Measurements from ENCODE around the gene VAC14.

The VAC14 gene

DNA sequence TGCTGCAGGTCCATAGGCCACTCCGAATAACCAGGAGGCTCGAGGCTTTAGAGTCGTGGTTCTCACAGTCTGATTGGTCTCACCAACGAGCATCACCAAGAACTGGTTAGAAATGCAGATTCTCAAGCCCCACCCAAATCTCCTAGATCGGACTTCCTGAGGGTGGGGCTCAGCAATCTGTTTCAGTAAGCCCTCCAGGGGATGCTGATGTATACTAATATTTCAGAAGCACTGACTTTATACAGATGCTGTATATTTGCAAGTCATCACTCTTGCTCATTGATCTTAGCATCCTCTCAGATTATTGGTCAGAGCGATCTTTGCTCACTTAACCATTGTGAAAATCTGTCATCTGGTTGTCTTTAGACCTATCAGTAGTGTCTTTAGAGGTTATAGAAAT is 4.4 kb upstream of the VAC14 start:
- Histone ChIP-seq H3K4me3 (ENCODE audit: low read depth, low read length) (no peak overlapping the region), H3K9me3 (ENCODE audit: severe bottlenecking) (peaks cover 6% of the 10 kb centered on the region), H3K27ac (no peak overlapping the region), H3K27me3 (ENCODE audit: insufficient read depth, low read depth, severe bottlenecking) (no peaks in the 10 kb centered on the region), H3K36me3 (no peaks in the 10 kb centered on the region)
- TF ChIP-seq, protein P1, sequence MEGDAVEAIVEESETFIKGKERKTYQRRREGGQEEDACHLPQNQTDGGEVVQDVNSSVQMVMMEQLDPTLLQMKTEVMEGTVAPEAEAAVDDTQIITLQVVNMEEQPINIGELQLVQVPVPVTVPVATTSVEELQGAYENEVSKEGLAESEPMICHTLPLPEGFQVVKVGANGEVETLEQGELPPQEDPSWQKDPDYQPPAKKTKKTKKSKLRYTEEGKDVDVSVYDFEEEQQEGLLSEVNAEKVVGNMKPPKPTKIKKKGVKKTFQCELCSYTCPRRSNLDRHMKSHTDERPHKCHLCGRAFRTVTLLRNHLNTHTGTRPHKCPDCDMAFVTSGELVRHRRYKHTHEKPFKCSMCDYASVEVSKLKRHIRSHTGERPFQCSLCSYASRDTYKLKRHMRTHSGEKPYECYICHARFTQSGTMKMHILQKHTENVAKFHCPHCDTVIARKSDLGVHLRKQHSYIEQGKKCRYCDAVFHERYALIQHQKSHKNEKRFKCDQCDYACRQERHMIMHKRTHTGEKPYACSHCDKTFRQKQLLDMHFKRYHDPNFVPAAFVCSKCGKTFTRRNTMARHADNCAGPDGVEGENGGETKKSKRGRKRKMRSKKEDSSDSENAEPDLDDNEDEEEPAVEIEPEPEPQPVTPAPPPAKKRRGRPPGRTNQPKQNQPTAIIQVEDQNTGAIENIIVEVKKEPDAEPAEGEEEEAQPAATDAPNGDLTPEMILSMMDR (IDR thresholded peaks at IDR 0.05; ENCODE audit: low read depth, low read length): no peak
- no peak for DNase-seq

DNA sequence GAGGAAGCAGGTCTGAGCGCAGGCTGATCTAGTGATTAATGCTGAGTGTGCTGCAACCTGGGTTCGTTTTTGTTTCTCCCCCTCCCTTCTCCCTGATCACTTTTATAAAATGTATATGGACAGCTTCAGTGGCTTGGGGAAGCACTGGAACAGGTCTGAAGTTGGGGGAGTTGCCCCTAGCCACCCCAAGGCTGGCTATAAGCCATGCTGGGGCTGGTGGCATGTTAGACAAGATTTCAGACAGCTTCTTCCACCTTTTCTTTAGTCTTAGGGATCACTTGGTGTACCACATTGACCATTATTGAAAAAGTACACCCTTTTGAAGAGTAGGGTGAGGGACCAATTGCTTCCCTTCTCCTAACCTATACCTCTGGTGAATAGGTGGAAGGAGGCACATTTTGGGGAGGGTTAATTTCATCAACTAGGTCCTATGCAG is 3.8 kb upstream of the VAC14 start:
- Histone ChIP-seq H3K36me3 (no peaks in the 10 kb centered on the region), H3K9me3 (ENCODE audit: severe bottlenecking) (peaks cover 6% of the 10 kb centered on the region), H3K27me3 (ENCODE audit: insufficient read depth, low read depth, severe bottlenecking) (no peaks in the 10 kb centered on the region), H3K27ac (no peak overlapping the region), H3K4me3 (ENCODE audit: low read depth, low read length) (no peak overlapping the region)
- no peak for DNase-seq
- TF ChIP-seq, protein P1 (IDR thresholded peaks at IDR 0.05; ENCODE audit: low read depth, low read length): no peak

DNA sequence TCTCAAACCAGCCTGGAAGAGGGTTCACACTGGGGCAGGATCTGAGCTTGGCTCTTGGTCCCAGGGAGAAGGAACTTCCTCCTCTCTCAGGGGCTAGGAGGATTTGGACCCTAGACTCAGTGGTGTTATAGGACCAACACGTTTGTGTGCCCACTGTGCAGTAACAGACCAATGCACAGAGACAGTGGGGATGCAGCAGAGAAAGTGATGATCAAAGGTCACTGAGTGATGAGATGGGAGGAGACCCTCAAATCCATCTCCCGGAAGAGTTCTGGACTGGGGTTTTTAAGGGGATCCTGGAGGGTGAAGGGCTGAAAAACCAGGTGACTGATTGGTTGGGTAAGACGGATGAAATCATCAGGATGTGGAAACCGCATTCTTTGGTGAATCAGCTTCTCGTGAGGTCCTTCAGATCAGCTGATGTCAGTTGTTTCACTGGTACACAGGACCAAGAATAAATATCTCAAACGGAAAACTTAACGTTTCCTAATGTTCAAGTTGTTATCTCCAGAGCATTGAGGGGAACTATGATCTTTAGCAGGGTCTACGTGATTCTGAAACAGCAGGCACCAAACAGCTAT is 3.3 kb upstream of the VAC14 start:
- Histone ChIP-seq H3K27ac (no peak overlapping the region), H3K4me3 (ENCODE audit: low read depth, low read length) (no peak overlapping the region), H3K36me3 (no peaks in the 10 kb centered on the region), H3K27me3 (ENCODE audit: insufficient read depth, low read depth, severe bottlenecking) (no peaks in the 10 kb centered on the region), H3K9me3 (ENCODE audit: severe bottlenecking) (peaks cover 6% of the 10 kb centered on the region)
- TF ChIP-seq, protein P1 (IDR thresholded peaks at IDR 0.05; ENCODE audit: low read depth, low read length): no peak
- DNase-seq: no peak

DNA sequence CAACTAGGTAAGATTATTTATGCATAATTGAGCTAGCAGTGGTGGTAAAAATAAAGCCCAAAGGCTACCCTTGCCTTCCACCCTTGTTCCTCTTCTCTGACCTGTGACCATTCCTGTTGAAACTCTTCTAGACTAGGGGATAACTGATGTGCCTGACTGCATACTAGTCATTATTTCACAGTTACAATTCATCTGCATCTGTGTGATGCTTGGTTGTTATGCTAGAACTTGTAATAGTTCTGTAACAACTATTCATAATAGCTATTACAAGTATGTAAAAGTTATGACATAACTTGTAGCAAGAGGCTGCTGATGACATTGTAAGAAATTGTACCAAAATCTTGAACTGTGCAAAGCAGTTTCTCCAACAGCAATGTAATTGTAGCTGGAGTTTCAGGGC is 2.4 kb upstream of the VAC14 start:
- DNase-seq: no peak
- peaks cover 7% of the 10 kb centered on the region; the same call in 1 of the 2 replicates for H3K36me3 ChIP-seq
- no peak overlapping the region for H3K4me3 ChIP-seq (ENCODE audit: low read depth, low read length)
- TF ChIP-seq, protein P1 (IDR thresholded peaks at IDR 0.05; ENCODE audit: low read depth, low read length): no peak
- H3K27me3 ChIP-seq (ENCODE audit: insufficient read depth, low read depth, severe bottlenecking): no peaks in the 10 kb centered on the region
- no peak overlapping the region for H3K27ac ChIP-seq
- H3K9me3 ChIP-seq (ENCODE audit: severe bottlenecking): peaks cover 6% of the 10 kb centered on the region

DNA sequence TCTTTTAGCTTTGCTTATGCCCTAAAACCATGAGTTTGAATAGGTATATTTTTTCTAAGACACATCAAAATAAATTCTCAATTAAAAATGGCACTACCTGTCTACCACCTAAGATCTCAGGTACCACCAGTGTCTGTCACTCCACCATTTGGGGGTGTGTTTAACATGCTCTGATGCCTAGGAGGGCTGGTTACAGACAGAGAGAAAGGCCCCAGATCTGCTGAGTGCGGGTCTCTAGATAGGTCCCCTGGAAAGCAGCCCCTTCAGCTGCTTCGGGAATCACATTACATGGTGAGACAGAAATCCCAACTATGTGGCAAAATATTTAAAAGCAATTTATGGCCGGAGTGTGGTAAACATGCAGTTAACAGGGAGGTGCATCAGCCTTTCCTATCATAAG is 653 bp upstream of the VAC14 start:
- Histone ChIP-seq H3K27me3 (ENCODE audit: insufficient read depth, low read depth, severe bottlenecking) (no peaks in the 10 kb centered on the region), H3K9me3 (ENCODE audit: severe bottlenecking) (peaks cover 6% of the 10 kb centered on the region), H3K36me3 (peaks cover 13% of the 10 kb centered on the region; the same call in 1 of the 2 replicates), H3K4me3 (ENCODE audit: low read depth, low read length) (peak overlapping the region; percentile 66), H3K27ac (no peak overlapping the region)
- TF ChIP-seq, protein P1 (IDR thresholded peaks at IDR 0.05; ENCODE audit: low read depth, low read length): no peak
- no peak for DNase-seq

DNA sequence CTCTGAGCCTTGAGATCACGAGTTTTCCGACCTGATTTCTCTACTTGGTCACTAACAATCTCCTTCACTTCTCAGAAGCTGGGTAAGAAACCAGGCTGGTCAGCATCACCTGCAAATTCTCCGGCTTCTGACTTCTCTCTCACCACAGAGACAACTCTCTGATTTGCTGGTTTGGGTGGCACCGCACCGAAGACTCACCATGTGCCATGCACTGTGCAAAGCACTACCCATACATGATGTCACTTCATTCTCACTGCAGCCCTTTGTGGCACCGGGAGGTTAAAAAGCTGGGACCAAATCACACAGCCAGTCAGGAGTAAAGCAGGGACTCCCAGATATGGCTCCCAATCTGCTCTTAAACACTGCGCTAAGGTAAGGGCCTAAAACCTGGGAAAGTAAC is 647 bp downstream of the VAC14 start:
- TF ChIP-seq, protein P1 (IDR thresholded peaks at IDR 0.05; ENCODE audit: low read depth, low read length): no peak
- peak overlapping the region; percentile 71 for H3K27ac ChIP-seq
- DNase-seq: no peak
- H3K9me3 ChIP-seq (ENCODE audit: severe bottlenecking): peaks cover 6% of the 10 kb centered on the region
- H3K4me3 ChIP-seq (ENCODE audit: low read depth, low read length): peak overlapping the region; percentile 66
- H3K27me3 ChIP-seq (ENCODE audit: insufficient read depth, low read depth, severe bottlenecking): no peaks in the 10 kb centered on the region
- peaks cover 13% of the 10 kb centered on the region; the same call in 1 of the 2 replicates for H3K36me3 ChIP-seq
